Measurements from ENCODE around the gene RABGEF1.

RABGEF1 gene

DNA sequence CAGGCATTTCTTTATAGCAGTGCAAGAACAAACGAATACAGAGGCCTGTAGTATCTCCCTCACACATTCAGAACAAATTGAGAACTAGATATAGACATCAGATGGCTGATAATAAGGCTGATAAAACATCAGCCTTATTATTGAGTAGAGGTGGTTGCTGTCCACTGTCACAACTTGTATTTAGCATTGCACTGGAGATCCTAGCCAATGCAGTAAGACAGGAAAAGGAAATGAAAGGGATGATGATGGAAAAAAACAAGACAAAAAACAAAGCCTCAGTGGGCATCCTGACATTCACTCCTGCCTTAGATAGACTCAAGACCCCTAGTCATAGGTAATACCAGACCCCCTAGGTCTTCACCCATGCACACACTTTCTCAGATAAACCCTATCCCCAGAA lies 4.7 kb upstream of the RABGEF1 start:
- Histone ChIP-seq H3K9me3 (ENCODE audit: insufficient read depth, low read length) (no peaks in the 10 kb centered on the region), H3K9ac (ENCODE audit: low read length) (no peak overlapping the region), H3K36me3 (replicated peaks; ENCODE audit: low read depth, low read length) (peaks cover 11% of the 10 kb centered on the region), H3K27me3 (ENCODE audit: low read depth, low read length) (no peaks in the 10 kb centered on the region), H3K27ac (ENCODE audit: low read length) (no peak overlapping the region), H3K4me1 (ENCODE audit: low read length) (peaks cover 29% of the 10 kb centered on the region), H3K4me2 (ENCODE audit: low read length) (no peak overlapping the region), H3K4me3 (ENCODE audit: low read length) (no peak overlapping the region), H4K20me1 (ENCODE audit: insufficient read depth, low read length) (no peaks in the 10 kb centered on the region), H2AFZ (ENCODE audit: low read depth, low read length) (no peak overlapping the region), H3K79me2 (ENCODE audit: low read length) (peaks cover 11% of the 10 kb centered on the region)
- TF ChIP-seq, protein P1, sequence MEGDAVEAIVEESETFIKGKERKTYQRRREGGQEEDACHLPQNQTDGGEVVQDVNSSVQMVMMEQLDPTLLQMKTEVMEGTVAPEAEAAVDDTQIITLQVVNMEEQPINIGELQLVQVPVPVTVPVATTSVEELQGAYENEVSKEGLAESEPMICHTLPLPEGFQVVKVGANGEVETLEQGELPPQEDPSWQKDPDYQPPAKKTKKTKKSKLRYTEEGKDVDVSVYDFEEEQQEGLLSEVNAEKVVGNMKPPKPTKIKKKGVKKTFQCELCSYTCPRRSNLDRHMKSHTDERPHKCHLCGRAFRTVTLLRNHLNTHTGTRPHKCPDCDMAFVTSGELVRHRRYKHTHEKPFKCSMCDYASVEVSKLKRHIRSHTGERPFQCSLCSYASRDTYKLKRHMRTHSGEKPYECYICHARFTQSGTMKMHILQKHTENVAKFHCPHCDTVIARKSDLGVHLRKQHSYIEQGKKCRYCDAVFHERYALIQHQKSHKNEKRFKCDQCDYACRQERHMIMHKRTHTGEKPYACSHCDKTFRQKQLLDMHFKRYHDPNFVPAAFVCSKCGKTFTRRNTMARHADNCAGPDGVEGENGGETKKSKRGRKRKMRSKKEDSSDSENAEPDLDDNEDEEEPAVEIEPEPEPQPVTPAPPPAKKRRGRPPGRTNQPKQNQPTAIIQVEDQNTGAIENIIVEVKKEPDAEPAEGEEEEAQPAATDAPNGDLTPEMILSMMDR (IDR thresholded peaks at IDR 0.05; ENCODE audit: low read depth, low read length): no peak
- TF ChIP-seq EZH2phosphoT487 (IDR thresholded peaks at IDR 0.05; ENCODE audit: low read depth): no peak

GRCh38 chr7:66736892-66737291 lies 3.6 kb upstream of the RABGEF1 start:
- Histone ChIP-seq H3K4me2 (ENCODE audit: low read length) (no peak overlapping the region), H2AFZ (ENCODE audit: low read depth, low read length) (no peak overlapping the region), H3K27me3 (ENCODE audit: low read depth, low read length) (no peaks in the 10 kb centered on the region), H3K4me1 (ENCODE audit: low read length) (peaks cover 32% of the 10 kb centered on the region), H3K9me3 (ENCODE audit: insufficient read depth, low read length) (no peaks in the 10 kb centered on the region), H3K36me3 (replicated peaks; ENCODE audit: low read depth, low read length) (peaks cover 11% of the 10 kb centered on the region), H3K27ac (ENCODE audit: low read length) (no peak overlapping the region), H3K79me2 (ENCODE audit: low read length) (peaks cover 21% of the 10 kb centered on the region), H4K20me1 (ENCODE audit: insufficient read depth, low read length) (no peaks in the 10 kb centered on the region), H3K9ac (ENCODE audit: low read length) (no peak overlapping the region), H3K4me3 (ENCODE audit: low read length) (no peak overlapping the region)
- TF ChIP-seq, protein P1 (IDR thresholded peaks at IDR 0.05; ENCODE audit: low read depth, low read length): no peak
- no peak for TF ChIP-seq EZH2phosphoT487 (IDR thresholded peaks at IDR 0.05; ENCODE audit: low read depth)

- no peaks in the 10 kb centered on the region for H4K20me1 ChIP-seq (ENCODE audit: insufficient read depth, low read length)
- no peak overlapping the region for H3K4me3 ChIP-seq (ENCODE audit: low read length)
- H3K79me2 ChIP-seq (ENCODE audit: low read length): peaks cover 27% of the 10 kb centered on the region
- peaks cover 11% of the 10 kb centered on the region for H3K36me3 ChIP-seq (replicated peaks; ENCODE audit: low read depth, low read length)
- H3K9ac ChIP-seq (ENCODE audit: low read length): no peak overlapping the region
- H3K4me1 ChIP-seq (ENCODE audit: low read length): peaks cover 25% of the 10 kb centered on the region
- TF ChIP-seq EZH2phosphoT487 (IDR thresholded peaks at IDR 0.05; ENCODE audit: low read depth): no peak
- TF ChIP-seq, protein P1 (IDR thresholded peaks at IDR 0.05; ENCODE audit: low read depth, low read length): no peak
- no peaks in the 10 kb centered on the region for H3K27me3 ChIP-seq (ENCODE audit: low read depth, low read length)
- no peak overlapping the region for H3K27ac ChIP-seq (ENCODE audit: low read length)
- no peak overlapping the region for H3K4me2 ChIP-seq (ENCODE audit: low read length)
- no peaks in the 10 kb centered on the region for H3K9me3 ChIP-seq (ENCODE audit: insufficient read depth, low read length)
- H2AFZ ChIP-seq (ENCODE audit: low read depth, low read length): no peak overlapping the region
Observed at GRCh38 chr7:66737667-66738066, 2.9 kb upstream of the RABGEF1 start.

GRCh38 chr7:66739477-66739876 lies 1.1 kb upstream of the RABGEF1 start:
- H3K4me3 ChIP-seq (ENCODE audit: low read length): peak overlapping the region; percentile 86
- H3K9me3 ChIP-seq (ENCODE audit: insufficient read depth, low read length): no peaks in the 10 kb centered on the region
- TF ChIP-seq, protein P1 (IDR thresholded peaks at IDR 0.05; ENCODE audit: low read depth, low read length): no peak
- TF ChIP-seq EZH2phosphoT487 (IDR thresholded peaks at IDR 0.05; ENCODE audit: low read depth): no peak
- H4K20me1 ChIP-seq (ENCODE audit: insufficient read depth, low read length): no peaks in the 10 kb centered on the region
- H3K27me3 ChIP-seq (ENCODE audit: low read depth, low read length): no peaks in the 10 kb centered on the region
- peak overlapping the region; percentile 77 for H3K9ac ChIP-seq (ENCODE audit: low read length)
- peak overlapping the region; percentile 96 for H3K4me2 ChIP-seq (ENCODE audit: low read length)
- no peak overlapping the region for H2AFZ ChIP-seq (ENCODE audit: low read depth, low read length)
- H3K36me3 ChIP-seq (replicated peaks; ENCODE audit: low read depth, low read length): peaks cover 11% of the 10 kb centered on the region
- H3K4me1 ChIP-seq (ENCODE audit: low read length): peaks cover 19% of the 10 kb centered on the region
- H3K79me2 ChIP-seq (ENCODE audit: low read length): peaks cover 36% of the 10 kb centered on the region
- no peak overlapping the region for H3K27ac ChIP-seq (ENCODE audit: low read length)
